A549 (cell line): Measurements from ENCODE around the gene COMT. TPM values are rescaled to one million over a fixed set of nuclear protein-coding genes. Genes with fewer than 3 reads are reported as not detected.

ENCODE experiments used
- ATAC-seq, 2 experiments: fragments of 200-7000 bp in 1 of 2; fragments of >200 bp in 1 of 2; cut with Nextera tagmentation in 1 of 2; cut with Tn5 transposase in 1 of 2; 3 replicates each; pipeline versions ENCODE4 v1.8.0 to v1.9.1; 2018 to 2020; ENCODE audit warnings: mild to moderate bottlenecking in 1 of 2, moderate library complexity in 1 of 2
- CTCF ChIA-PET: fragments of 300-600 bp; sonication (Branson Sonifier 250); formaldehyde crosslinking; extraction: SDS; loops from one replicate; lab custom pipeline; 2021; ENCODE audit warnings: antibody characterized with exemption, inconsistent platforms; lab: Yijun Ruan, JAX
- POLR2A ChIA-PET: fragments of 350-600 bp; formaldehyde crosslinking; extraction: SDS; loops from one replicate; lab custom pipeline; 2021; ENCODE audit warnings: antibody characterized with exemption, inconsistent platforms; lab: Yijun Ruan, JAX
- DNase-seq, 2 experiments: peaks; one replicate each; pipeline versions ENCODE4 v3.0.0 to v3.0.0-alpha.2; 2011 to 2016; ENCODE audit warnings: low read depth in 1 of 2, low spot score in 1 of 2
- FAIRE-seq: peaks from 2 replicates; lab custom pipeline; 2011; peaks lifted over from hg19 to GRCh38; lab: Jason Lieb, UNC
- H3K27ac ChIP-seq, 2 experiments: fragments of >200 bp; sonication (Bioruptor Twin); formaldehyde crosslinking; 3 replicates each; pipeline ENCODE4 v1.5.1; 2016 to 2017
- H3K4me1 ChIP-seq: fragments of >200 bp; sonication (Bioruptor Twin); formaldehyde crosslinking; 3 replicates; pipeline ENCODE4 v1.6.1; 2016
- H3K4me2 ChIP-seq: fragments of >200 bp; sonication (Bioruptor Twin); formaldehyde crosslinking; 3 replicates; pipeline ENCODE4 v1.6.1; 2016
- H3K4me3 ChIP-seq: fragments of >200 bp; sonication (Bioruptor Twin); formaldehyde crosslinking; 3 replicates; pipeline ENCODE4 v1.5.1; 2016
- H3K9me3 ChIP-seq: fragments of >200 bp; sonication (Bioruptor Twin); formaldehyde crosslinking; 3 replicates; pipeline ENCODE4 v1.6.1; 2016
- BHLHE40 ChIP-seq: IDR thresholded peaks from 2 replicates; pipeline ENCODE4 v1.6.1; 2012; ENCODE audit warnings: low read depth, low read length, inconsistent platforms
- CHD2 ChIP-seq: fragments of 150-350 bp; IDR thresholded peaks from 2 replicates; pipeline ENCODE4 v1.6.1; 2014; ENCODE audit warnings: low read length; ENCODE audit not compliant: partially characterized antibody
- CHD4 ChIP-seq: fragments of 200-600 bp; sonication (generic); IDR thresholded peaks from 2 replicates; pipeline ENCODE4 v1.6.1; 2016; ENCODE audit warnings: antibody characterized with exemption, mild to moderate bottlenecking, borderline replicate concordance
- FOSB ChIP-seq: fragments of 250-450 bp; sonication (Bioruptor Pico); IDR thresholded peaks from 2 replicates; pipeline ENCODE4 v1.5.0; 2020; ENCODE audit warnings: mild to moderate bottlenecking, moderate library complexity
- FOSL2 ChIP-seq, 2 experiments: fragments of 450-650 bp in 1 of 2; fragments of >200 bp in 1 of 2; sonication (Bioruptor Twin) in 1 of 2; formaldehyde crosslinking; IDR thresholded peaks; 2 replicates each; pipeline versions ENCODE4 v1.5.0 to v1.6.1; 2016 to 2020; ENCODE audit warnings: mild to moderate bottlenecking in 1 of 2, moderate library complexity in 1 of 2
- FOXS1 ChIP-seq: fragments of 250-450 bp; sonication (Bioruptor Pico); IDR thresholded peaks from 2 replicates; pipeline ENCODE4 v1.5.0; 2020; ENCODE audit warnings: mild to moderate bottlenecking, moderate library complexity
- HDAC2 ChIP-seq: fragments of 200-600 bp; sonication (generic); IDR thresholded peaks from 2 replicates; pipeline ENCODE4 v1.6.1; 2016
- HOXB13 ChIP-seq: fragments of 250-450 bp; sonication (Bioruptor Pico); IDR thresholded peaks from 2 replicates; pipeline ENCODE4 v1.5.0; 2020; ENCODE audit warnings: low read depth, mild to moderate bottlenecking, moderate library complexity
- HOXB5 ChIP-seq: fragments of 250-450 bp; sonication (Bioruptor Pico); IDR thresholded peaks from 2 replicates; pipeline ENCODE4 v1.5.0; 2020; ENCODE audit warnings: mild to moderate bottlenecking, moderate library complexity
- JUN ChIP-seq, 2 experiments: fragments of >200 bp; sonication (Bioruptor Twin); formaldehyde crosslinking; IDR thresholded peaks; 2 replicates in 1 of 2; 3 replicates in 1 of 2; pipeline ENCODE4 v1.6.1; 2016 to 2017
- JUNB ChIP-seq: fragments of >200 bp; sonication (Bioruptor Twin); formaldehyde crosslinking; IDR thresholded peaks from 2 replicates; pipeline ENCODE4 v1.6.1; 2016
- KDM1A ChIP-seq: fragments of 200-600 bp; sonication (generic); IDR thresholded peaks from 2 replicates; pipeline ENCODE4 v1.6.1; 2016; ENCODE audit warnings: low read depth, mild to moderate bottlenecking
- KDM5A ChIP-seq: fragments of 200-600 bp; sonication (generic); IDR thresholded peaks from 2 replicates; pipeline ENCODE4 v1.6.1; 2016; ENCODE audit warnings: antibody characterized with exemption, mild to moderate bottlenecking
- MAFK ChIP-seq: fragments of 450-650 bp; IDR thresholded peaks from 2 replicates; pipeline ENCODE4 v1.6.1; 2014; ENCODE audit not compliant: partially characterized antibody
- NFE2L2 ChIP-seq: fragments of 150-350 bp; conservative IDR thresholded peaks from 2 replicates; pipeline ENCODE4 v1.6.1; 2014; ENCODE audit warnings: low read length
- PHF8 ChIP-seq: fragments of 200-600 bp; sonication (generic); IDR thresholded peaks from 2 replicates; pipeline ENCODE4 v1.6.1; 2016; ENCODE audit warnings: low read depth, mild to moderate bottlenecking, antibody characterized with exemption, moderate library complexity, borderline replicate concordance
- SMC3 ChIP-seq: fragments of >200 bp; sonication (Bioruptor Twin); formaldehyde crosslinking; IDR thresholded peaks from 3 replicates; pipeline ENCODE4 v1.6.1; 2018; ENCODE audit warnings: inconsistent platforms
- TP53 ChIP-seq: fragments of 250-450 bp; sonication (Bioruptor Pico); IDR thresholded peaks from 2 replicates; pipeline ENCODE4 v1.5.0; 2021; ENCODE audit warnings: mild to moderate bottlenecking, moderate library complexity
- ZC3H11A ChIP-seq: fragments of 450-650 bp; IDR thresholded peaks from 2 replicates; pipeline ENCODE4 v1.6.1; 2014; ENCODE audit warnings: antibody characterized with exemption, mild to moderate bottlenecking
- ZSCAN20 ChIP-seq: fragments of 250-450 bp; sonication (Bioruptor Pico); IDR thresholded peaks from 2 replicates; pipeline ENCODE4 v1.8.0; 2022; ENCODE audit warnings: mild to moderate bottlenecking, moderate library complexity
- WGBS: methylation state at CpG from one replicate; pipeline ENCODE4 v1.1.6; 2017; ENCODE audit errors: missing lambda C conversion rate; 5-methylcytosine and 5-hydroxymethylcytosine counted together
- polyA plus RNA-seq, 4 experiments: library from polyadenylated mRNA; depleted of rRNA in 3 of 4; stranded (reverse); fragments of >200 nt; fragmentation: RNase III in 1 of 4; extraction: RNeasy Plus Mini Kit Qiagen cat#74134 plus additional on column Dnase treatment in 1 of 4; gene quantifications; 2 replicates in 3 of 4; 3 replicates in 1 of 4; pipeline ENCODE4 v1.2.3, GENCODE V29; 2011 to 2017
- TF ChIP-seq, protein P1 (sequence below): fragments of 150-350 bp; IDR thresholded peaks from 2 replicates; pipeline ENCODE4 v1.6.1; 2014; ENCODE audit warnings: low read depth, mild to moderate bottlenecking, low read length
- TF ChIP-seq, protein P2 (sequence below): fragments of 200-600 bp; sonication (generic); IDR thresholded peaks from 2 replicates; pipeline ENCODE4 v1.6.1; 2016; ENCODE audit warnings: antibody characterized with exemption, mild to moderate bottlenecking, moderate library complexity

Gene COMT
- polyA plus RNA-seq, 2 of the 4 experiments (the other 2 are of a cell fraction), result 72.3 to 125 TPM

DNA sequence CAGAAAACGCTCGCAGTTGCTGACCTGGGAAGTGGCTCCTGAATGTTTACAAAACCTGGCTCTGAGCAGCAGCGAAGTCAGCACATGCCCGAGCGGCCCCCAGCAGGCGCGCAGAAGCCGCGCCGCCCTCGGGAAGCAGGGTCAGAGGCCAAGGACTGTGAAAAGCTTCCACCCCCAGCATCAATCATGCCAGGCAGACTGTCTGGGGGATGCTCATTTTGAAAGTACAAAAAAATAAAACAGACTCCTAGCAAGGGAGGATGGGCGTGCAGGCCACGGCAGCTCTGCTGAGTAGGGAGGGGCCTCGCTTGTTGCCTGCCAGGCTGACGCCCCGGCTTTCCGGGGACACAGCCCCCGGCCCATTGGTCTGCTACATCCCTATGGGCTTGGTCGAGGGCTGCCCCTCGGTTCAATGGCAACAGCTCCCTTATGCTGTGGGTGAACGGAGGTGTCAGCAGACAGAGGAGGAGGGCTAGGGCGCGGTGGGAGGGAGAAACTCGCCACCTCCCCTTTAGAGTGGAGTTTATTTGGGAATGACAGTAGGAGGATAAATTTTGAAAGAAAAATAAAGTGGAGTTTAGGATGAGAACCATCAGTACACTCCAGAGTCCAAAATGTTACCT lies 49.2 kb upstream of the COMT start (continued):
- no peak for TF ChIP-seq FOSL2 (IDR thresholded peaks at IDR 0.05)
- no peak for TF ChIP-seq FOSL2 (CRISPR knock-in tag; IDR thresholded peaks at IDR 0.05)
- no peak for TF ChIP-seq CHD2
- TF ChIP-seq, protein P1, sequence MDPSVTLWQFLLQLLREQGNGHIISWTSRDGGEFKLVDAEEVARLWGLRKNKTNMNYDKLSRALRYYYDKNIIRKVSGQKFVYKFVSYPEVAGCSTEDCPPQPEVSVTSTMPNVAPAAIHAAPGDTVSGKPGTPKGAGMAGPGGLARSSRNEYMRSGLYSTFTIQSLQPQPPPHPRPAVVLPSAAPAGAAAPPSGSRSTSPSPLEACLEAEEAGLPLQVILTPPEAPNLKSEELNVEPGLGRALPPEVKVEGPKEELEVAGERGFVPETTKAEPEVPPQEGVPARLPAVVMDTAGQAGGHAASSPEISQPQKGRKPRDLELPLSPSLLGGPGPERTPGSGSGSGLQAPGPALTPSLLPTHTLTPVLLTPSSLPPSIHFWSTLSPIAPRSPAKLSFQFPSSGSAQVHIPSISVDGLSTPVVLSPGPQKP, result no peak
- no peak for TF ChIP-seq PHF8

DNA sequence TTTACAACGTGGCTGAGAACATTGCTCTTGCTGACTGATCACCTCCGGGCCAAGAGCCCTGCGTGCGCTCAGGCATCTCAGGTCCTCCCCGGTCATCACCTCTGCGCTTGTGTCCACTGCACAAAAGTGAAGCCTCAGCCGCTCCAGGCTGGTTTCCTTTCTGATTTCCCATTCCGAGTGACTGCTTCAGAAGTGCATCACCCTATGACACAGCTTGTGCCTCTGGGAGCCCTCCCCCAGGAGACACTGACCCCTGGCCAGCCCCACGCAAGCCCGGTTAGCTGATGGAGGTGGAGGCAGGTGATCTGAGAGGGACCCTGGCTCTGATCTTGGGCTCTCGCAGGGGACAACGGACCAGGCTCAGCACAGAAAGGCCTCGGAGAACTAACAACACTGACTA lies 48.6 kb upstream of the COMT start:
- TF ChIP-seq ZSCAN20 (CRISPR knock-in tag) (no peak), BHLHE40 (no peak), KDM5A (no peak), JUN (IDR thresholded peaks at IDR 0.05) (no peak), HOXB13 (CRISPR knock-in tag) (no peak), CHD4 (no peak), TP53 (CRISPR knock-in tag) (no peak), SMC3 (no peak), NFE2L2 (no peak), MAFK (no peak), ZC3H11A (no peak), HOXB5 (CRISPR knock-in tag) (no peak), HDAC2 (no peak)
- TF ChIP-seq, protein P2, sequence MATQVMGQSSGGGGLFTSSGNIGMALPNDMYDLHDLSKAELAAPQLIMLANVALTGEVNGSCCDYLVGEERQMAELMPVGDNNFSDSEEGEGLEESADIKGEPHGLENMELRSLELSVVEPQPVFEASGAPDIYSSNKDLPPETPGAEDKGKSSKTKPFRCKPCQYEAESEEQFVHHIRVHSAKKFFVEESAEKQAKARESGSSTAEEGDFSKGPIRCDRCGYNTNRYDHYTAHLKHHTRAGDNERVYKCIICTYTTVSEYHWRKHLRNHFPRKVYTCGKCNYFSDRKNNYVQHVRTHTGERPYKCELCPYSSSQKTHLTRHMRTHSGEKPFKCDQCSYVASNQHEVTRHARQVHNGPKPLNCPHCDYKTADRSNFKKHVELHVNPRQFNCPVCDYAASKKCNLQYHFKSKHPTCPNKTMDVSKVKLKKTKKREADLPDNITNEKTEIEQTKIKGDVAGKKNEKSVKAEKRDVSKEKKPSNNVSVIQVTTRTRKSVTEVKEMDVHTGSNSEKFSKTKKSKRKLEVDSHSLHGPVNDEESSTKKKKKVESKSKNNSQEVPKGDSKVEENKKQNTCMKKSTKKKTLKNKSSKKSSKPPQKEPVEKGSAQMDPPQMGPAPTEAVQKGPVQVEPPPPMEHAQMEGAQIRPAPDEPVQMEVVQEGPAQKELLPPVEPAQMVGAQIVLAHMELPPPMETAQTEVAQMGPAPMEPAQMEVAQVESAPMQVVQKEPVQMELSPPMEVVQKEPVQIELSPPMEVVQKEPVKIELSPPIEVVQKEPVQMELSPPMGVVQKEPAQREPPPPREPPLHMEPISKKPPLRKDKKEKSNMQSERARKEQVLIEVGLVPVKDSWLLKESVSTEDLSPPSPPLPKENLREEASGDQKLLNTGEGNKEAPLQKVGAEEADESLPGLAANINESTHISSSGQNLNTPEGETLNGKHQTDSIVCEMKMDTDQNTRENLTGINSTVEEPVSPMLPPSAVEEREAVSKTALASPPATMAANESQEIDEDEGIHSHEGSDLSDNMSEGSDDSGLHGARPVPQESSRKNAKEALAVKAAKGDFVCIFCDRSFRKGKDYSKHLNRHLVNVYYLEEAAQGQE, result no peak
- WGBS, result 85% methylated on average over 13 of the region's 13 CpGs
- ChIA-PET POLR2A (no interaction called here), CTCF (interaction anchor here (1.0 to 2.2 kb wide), 2 partner anchors 11 to 162 kb away, joined by 3 to 9 read pairs; no protein-coding TSS in a partner anchor)
- Histone ChIP-seq H3K9me3 (no peaks in the 10 kb centered on the region), H3K4me1 (peaks cover 14% of the 10 kb centered on the region), H3K4me3 (no peak overlapping the region), H3K27ac (no peak overlapping the region), H3K4me2 (no peak overlapping the region)
- DNase-seq, result no peak
- FAIRE-seq, result no peak
- ATAC-seq, result no peak

DNA sequence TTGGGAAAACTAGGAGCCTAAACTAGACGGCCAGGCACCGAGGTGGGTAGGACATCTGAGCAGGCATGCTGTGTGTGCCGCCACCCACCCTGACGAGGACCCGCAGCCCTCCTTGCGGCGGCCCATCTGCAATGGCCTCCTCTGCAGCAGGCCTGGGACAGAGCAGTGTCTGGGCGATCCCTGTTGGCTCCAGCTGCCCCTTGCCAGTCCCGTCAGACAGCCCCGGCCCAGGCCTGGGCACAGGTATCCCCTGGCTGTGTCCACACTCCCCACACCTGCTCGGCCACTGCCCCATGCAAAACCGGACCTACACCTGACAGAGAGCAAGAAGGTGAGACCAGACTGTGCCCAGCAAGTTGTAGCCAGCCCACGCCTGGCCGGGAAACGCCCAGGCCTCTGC lies 48.2 kb upstream of the COMT start:
- Histone ChIP-seq H3K4me3 (no peak overlapping the region), H3K4me2 (no peak overlapping the region), H3K4me1 (peaks cover 14% of the 10 kb centered on the region)
- POLR2A ChIA-PET, result no interaction called here
- TF ChIP-seq KDM1A (no peak), HDAC2 (no peak), FOSB (CRISPR knock-in tag) (no peak), JUNB (no peak), FOXS1 (no peak), MAFK (no peak)
- TF ChIP-seq, protein P2, result no peak
- TF ChIP-seq, all 56 proteins: peak for 0
- Histone ChIP-seq H3K9me3 (no peaks in the 10 kb centered on the region), H3K27ac (no peak overlapping the region)
- FAIRE-seq, result no peak
- 67% methylated on average over 3 of the region's 15 CpGs for WGBS
- CTCF ChIA-PET, result interaction anchor here (1.0 to 2.2 kb wide), 2 partner anchors 12 to 163 kb away, joined by 3 to 9 read pairs; no protein-coding TSS in a partner anchor
- DNase-seq, result no peak
- no peak for ATAC-seq
